ENCODE data around the gene NPHP4.

- TF ChIP-seq CTCF (IDR thresholded peaks at IDR 0.05) (no peak), POLR2A (IDR thresholded peaks at IDR 0.05) (no peak)
These were observed 36.7 kb downstream of the NPHP4 start for GRCh38 chr1:5955479-5955977.
